C4-2B (cell line): ENCODE results near the gene WDFY2.

Experiments used
- CTCF ChIP-seq: fragments of 450-650 bp; conservative IDR thresholded peaks from 2 replicates; pipeline ENCODE4 v1.5.1; 2017; ENCODE audit warnings: mild to moderate bottlenecking
- ZFX ChIP-seq: fragments of 450-650 bp; IDR thresholded peaks from 2 replicates; pipeline ENCODE4 v1.6.1; 2017

- TF ChIP-seq CTCF (no peak), ZFX (no peak)
These were observed 161.0 kb downstream of the WDFY2 start for GRCh38 chr13:51745243-51745642.
